ENCODE results near the gene ZBTB39. TPM values are rescaled to one million over a fixed set of nuclear protein-coding genes. Genes with fewer than 3 reads are reported as not detected.
A peak's percentile ranks its signal among the peaks of the same experiment; 100 is the strongest.

Gene ZBTB39
- total and polyA plus RNA-seq, 2 donors from 2014 or later = 1.4 to 6.6 TPM

DNA sequence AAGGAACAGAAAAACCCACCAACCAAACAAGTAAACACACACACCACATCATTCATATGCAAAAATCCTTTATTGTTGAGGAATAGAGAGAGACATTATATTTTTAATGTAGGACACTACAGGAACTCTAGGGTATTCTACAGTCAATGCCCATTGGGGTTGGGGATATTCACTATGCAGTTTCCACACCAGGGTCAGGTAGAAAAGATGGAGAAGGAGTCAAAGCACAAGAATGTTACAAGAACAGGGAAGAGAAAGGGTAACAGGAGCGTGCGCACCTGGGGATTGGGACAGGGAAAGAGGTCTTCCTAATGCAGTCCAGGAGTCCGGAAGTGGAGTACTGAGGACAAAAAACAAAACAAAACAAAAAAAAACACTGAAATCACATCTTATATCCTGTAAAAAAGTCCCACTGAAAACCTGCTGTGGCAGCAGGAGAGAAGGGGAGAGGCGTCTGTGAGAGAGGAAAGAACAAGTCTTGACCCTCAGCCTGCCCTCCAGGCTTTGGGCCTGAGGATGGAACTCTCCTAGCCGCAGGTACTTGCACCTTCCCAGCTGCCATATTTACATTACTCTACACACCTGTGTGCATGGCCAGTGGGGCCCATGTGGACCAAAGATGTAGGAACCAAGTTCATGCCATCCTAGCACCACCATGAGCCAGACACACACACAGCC lies 3.7 kb upstream of the ZBTB39 start:
- H3K9ac ChIP-seq (ENCODE audit: low read length in 3 of 3) = no peak overlapping the region
- no peaks in the 10 kb centered on the region for H3K27me3 ChIP-seq (ENCODE audit: control insufficient read depth, insufficient read depth, low read length)
- TF ChIP-seq, protein P1, sequence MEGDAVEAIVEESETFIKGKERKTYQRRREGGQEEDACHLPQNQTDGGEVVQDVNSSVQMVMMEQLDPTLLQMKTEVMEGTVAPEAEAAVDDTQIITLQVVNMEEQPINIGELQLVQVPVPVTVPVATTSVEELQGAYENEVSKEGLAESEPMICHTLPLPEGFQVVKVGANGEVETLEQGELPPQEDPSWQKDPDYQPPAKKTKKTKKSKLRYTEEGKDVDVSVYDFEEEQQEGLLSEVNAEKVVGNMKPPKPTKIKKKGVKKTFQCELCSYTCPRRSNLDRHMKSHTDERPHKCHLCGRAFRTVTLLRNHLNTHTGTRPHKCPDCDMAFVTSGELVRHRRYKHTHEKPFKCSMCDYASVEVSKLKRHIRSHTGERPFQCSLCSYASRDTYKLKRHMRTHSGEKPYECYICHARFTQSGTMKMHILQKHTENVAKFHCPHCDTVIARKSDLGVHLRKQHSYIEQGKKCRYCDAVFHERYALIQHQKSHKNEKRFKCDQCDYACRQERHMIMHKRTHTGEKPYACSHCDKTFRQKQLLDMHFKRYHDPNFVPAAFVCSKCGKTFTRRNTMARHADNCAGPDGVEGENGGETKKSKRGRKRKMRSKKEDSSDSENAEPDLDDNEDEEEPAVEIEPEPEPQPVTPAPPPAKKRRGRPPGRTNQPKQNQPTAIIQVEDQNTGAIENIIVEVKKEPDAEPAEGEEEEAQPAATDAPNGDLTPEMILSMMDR (IDR thresholded peaks at IDR 0.05; ENCODE audit: borderline replicate concordance, extremely low read depth, insufficient read depth) = no peak
- FAIRE-seq = no peak
- no peaks in the 10 kb centered on the region for H3K9me3 ChIP-seq (ENCODE audit: control insufficient read depth in 2 of 3, insufficient read depth in 1 of 3, low read length in 3 of 3)
- no peaks in the 10 kb centered on the region for H3K36me3 ChIP-seq (ENCODE audit: control insufficient read depth in 2 of 3, insufficient read depth in 3 of 3, low read length in 3 of 3)
- H3K4me1 ChIP-seq (ENCODE audit: control insufficient read depth in 2 of 3, insufficient read depth in 2 of 3, low read depth in 1 of 3, low read length in 3 of 3) = peaks cover 0 to 9% (median 6%) of the 10 kb centered on the region in 3 donors
- no peak overlapping the region for H3K27ac ChIP-seq (ENCODE audit: low read depth in 2 of 2, low read length in 2 of 2)
- intact Hi-C loops (cut with DNase I) = no loop called here
- DNase-seq = no peak
- no peak overlapping the region for H3K4me3 ChIP-seq (ENCODE audit: low read length in 3 of 3)

DNA sequence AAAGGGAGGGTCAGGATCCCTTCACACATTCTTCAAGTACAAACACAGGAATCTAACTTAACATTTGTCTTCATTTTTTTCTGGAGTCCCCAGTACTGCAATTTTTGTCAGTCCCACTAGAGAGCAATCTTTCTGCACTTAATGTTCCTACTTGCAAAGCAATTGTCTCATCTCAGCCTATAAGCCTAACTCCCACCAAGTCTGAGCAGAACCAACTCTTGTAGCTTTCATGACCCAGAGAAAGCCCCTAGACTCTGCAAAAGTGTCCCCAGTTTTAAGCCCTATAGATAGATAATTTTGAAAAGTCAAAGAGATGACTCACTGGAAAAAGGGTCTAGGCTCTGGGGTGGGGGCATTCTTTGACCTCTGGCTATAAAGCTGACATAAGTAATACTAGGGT lies 1.8 kb upstream of the ZBTB39 start:
- H3K27me3 ChIP-seq (ENCODE audit: control insufficient read depth, insufficient read depth, low read length) = no peaks in the 10 kb centered on the region
- TF ChIP-seq, protein P1 (IDR thresholded peaks at IDR 0.05; ENCODE audit: borderline replicate concordance, extremely low read depth, insufficient read depth) = peak; percentile 56
- no peaks in the 10 kb centered on the region for H3K9me3 ChIP-seq (ENCODE audit: control insufficient read depth in 2 of 3, insufficient read depth in 1 of 3, low read length in 3 of 3)
- no peak overlapping the region for H3K27ac ChIP-seq (ENCODE audit: low read depth in 2 of 2, low read length in 2 of 2)
- DNase-seq (peak in 3 of 5 donors; percentile 23 to 84 (median 78)), FAIRE-seq (no peak)
- no peak overlapping the region for H3K4me3 ChIP-seq (ENCODE audit: low read length in 3 of 3)
- H3K36me3 ChIP-seq (ENCODE audit: control insufficient read depth in 2 of 3, insufficient read depth in 3 of 3, low read length in 3 of 3) = peaks cover 1 to 14% (median 6%) of the 10 kb centered on the region in 3 donors
- H3K4me1 ChIP-seq (ENCODE audit: control insufficient read depth in 2 of 3, insufficient read depth in 2 of 3, low read depth in 1 of 3, low read length in 3 of 3) = peaks cover 0 to 9% (median 8%) of the 10 kb centered on the region in 3 donors
- H3K9ac ChIP-seq (ENCODE audit: low read length in 3 of 3) = no peak overlapping the region
- intact Hi-C loops (cut with DNase I) = no loop called here

DNA sequence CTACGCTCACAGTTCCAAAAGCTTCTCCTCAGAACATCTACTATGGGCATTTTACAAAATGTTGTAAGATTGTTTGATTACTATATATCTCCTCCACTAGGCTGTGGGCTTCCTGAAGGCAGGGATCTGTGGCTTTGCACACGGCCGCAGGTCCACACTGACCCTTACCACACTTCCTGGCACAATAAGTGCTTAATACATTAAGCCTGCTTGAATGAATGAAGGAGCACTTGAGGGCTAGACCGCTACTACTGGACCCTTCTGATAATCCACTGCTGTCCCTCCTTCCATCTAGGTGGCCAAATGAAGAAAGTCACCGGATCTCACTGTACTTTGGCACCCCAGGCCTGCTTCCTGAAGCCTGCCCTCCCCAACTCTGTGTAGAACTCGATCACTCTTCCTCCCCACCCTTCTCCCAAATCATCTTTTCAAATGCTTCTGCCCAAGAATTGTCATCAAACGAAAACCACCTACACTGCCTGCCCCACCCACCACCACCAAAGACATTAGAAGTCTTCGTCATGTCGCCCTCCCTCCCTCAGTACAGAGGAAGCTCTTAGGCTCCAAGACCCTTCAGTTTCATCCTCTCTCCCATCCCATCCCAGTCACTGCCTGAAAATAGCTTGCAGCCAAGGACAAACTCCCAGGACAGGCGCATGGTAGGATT lies 596 bp upstream of the ZBTB39 start:
- DNase-seq (no peak), FAIRE-seq (no peak)
- no peaks in the 10 kb centered on the region for H3K9me3 ChIP-seq (ENCODE audit: control insufficient read depth in 2 of 3, insufficient read depth in 1 of 3, low read length in 3 of 3)
- intact Hi-C loops (cut with DNase I) = no loop called here
- TF ChIP-seq, protein P1 (IDR thresholded peaks at IDR 0.05; ENCODE audit: borderline replicate concordance, extremely low read depth, insufficient read depth) = no peak
- H3K4me1 ChIP-seq (ENCODE audit: control insufficient read depth in 2 of 3, insufficient read depth in 2 of 3, low read depth in 1 of 3, low read length in 3 of 3) = peaks cover 0 to 9% (median 8%) of the 10 kb centered on the region in 3 donors
- H3K27ac ChIP-seq (ENCODE audit: low read depth in 2 of 2, low read length in 2 of 2) = peak overlapping the region in 1 of 2 donors; percentile 45
- peak overlapping the region in 2 of 3 donors; percentile 66 to 67 for H3K4me3 ChIP-seq (ENCODE audit: low read length in 3 of 3)
- H3K36me3 ChIP-seq (ENCODE audit: control insufficient read depth in 2 of 3, insufficient read depth in 3 of 3, low read length in 3 of 3) = peaks cover 2 to 26% (median 9%) of the 10 kb centered on the region in 3 donors
- peak overlapping the region in 2 of 3 donors; percentile 45 to 60 for H3K9ac ChIP-seq (ENCODE audit: low read length in 3 of 3)
- H3K27me3 ChIP-seq (ENCODE audit: control insufficient read depth, insufficient read depth, low read length) = no peaks in the 10 kb centered on the region
